ENCODE data around the gene BAD.

DNA sequence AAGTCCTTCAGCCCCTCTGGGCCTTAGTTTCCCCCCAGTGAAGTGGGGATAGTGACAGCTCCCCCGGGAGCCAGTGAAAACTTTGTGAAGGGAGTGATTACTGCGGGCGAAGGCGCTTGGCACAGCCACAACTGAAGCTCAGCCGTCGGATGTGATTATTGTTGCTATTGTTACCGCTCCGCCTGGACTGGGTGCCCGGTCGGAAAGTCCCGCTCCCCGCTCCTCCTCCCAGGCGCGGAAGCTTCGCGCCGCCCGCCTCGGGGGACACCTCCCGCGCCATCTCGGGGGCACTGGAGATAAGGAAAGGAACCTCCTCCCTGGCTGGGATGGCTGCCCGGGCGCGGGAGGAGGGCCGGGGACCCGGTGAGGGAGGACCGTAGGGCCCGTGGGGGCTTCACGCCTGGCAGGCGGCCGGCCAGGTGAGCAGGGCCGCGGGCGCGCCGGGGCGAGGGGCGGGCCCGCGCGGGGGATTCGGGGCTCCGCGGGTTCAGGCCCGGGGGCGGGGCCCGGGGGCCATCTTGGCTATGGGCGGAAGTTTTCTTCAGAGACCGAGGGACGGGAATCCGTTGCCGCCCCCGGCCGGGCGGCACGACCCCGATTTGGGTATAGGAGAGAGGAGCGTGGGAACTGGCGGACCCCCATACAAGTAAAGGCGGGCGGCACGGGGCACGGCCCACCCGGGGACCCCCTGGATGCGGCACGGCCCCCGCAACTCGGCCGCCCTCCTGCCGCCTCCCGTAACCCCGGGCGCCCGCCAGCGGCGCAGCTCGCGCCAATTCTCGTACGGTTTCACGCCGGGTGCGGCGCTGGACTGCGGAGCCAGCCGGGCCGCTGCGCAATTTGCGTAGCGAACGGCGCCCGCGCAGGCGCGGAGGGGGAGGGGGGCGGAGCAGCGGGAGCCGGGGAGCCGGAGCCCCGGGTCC lies 758 bp upstream of the BAD start, which contains the start of gene GPR137:
- TF ChIP-seq POLR2AphosphoS5 (IDR thresholded peaks at IDR 0.05; ENCODE audit: low read depth, low read length) (0 out of 2 replicates have a peak, but pooled peaks have one; percentile 20), TAF1 (IDR thresholded peaks at IDR 0.05; ENCODE audit: borderline replicate concordance, low read depth, low read length) (no peak)

Measured in GM12892 (cell line).